Measurements from ENCODE around the gene SUGCT.
A peak's percentile ranks its signal among the peaks of the same experiment; 100 is the strongest.

The SUGCT gene

GRCh38 chr7:40234666-40235065, 99.9 kb downstream of the SUGCT start:
- Histone ChIP-seq H3K27ac (replicated peaks) (no peak overlapping the region), H3K27me3 (ENCODE audit: insufficient read depth, poor library complexity, severe bottlenecking) (no peaks in the 10 kb centered on the region), H3K4me3 (replicated peaks; ENCODE audit: insufficient read depth, low read length) (no peak overlapping the region)
- no peak for DNase-seq (ENCODE audit: low read depth in 1 of 2, low spot score in 1 of 2)
- TF ChIP-seq POLR2AphosphoS5 (IDR thresholded peaks at IDR 0.05; ENCODE audit: low read depth) (no peak), REST (IDR thresholded peaks at IDR 0.05; ENCODE audit: insufficient replicate concordance, low read depth) (no peak), CTCF (IDR thresholded peaks at IDR 0.05; ENCODE audit: insufficient read depth, low read length) (no peak), GABPA (IDR thresholded peaks at IDR 0.05; ENCODE audit: low read depth) (no peak), SPI1 (IDR thresholded peaks at IDR 0.05; ENCODE audit: borderline replicate concordance, low read depth) (no peak)

GRCh38 chr7:40237731-40238130, 102.9 kb downstream of the SUGCT start:
- Histone ChIP-seq H3K27me3 (ENCODE audit: insufficient read depth, poor library complexity, severe bottlenecking) (no peaks in the 10 kb centered on the region), H3K27ac (replicated peaks) (no peak overlapping the region), H3K4me3 (replicated peaks; ENCODE audit: insufficient read depth, low read length) (no peak overlapping the region)
- no peak for DNase-seq (ENCODE audit: low read depth in 1 of 2, low spot score in 1 of 2)
- TF ChIP-seq SPI1 (IDR thresholded peaks at IDR 0.05; ENCODE audit: borderline replicate concordance, low read depth) (peak; percentile 59), GABPA (IDR thresholded peaks at IDR 0.05; ENCODE audit: low read depth) (no peak)

GRCh38 chr7:40239755-40240303, 105.0 kb downstream of the SUGCT start:
- DNase-seq (ENCODE audit: low read depth in 1 of 2, low spot score in 1 of 2), result no peak
- TF ChIP-seq GABPA (IDR thresholded peaks at IDR 0.05; ENCODE audit: low read depth) (no peak), CTCF (IDR thresholded peaks at IDR 0.05; ENCODE audit: insufficient read depth, low read length) (no peak)

GRCh38 chr7:40243076-40243475, 108.3 kb downstream of the SUGCT start:
- DNase-seq (ENCODE audit: low read depth in 1 of 2, low spot score in 1 of 2), result no peak
- no peak for TF ChIP-seq GABPA (IDR thresholded peaks at IDR 0.05; ENCODE audit: low read depth)
- no peak for TF ChIP-seq CTCF (IDR thresholded peaks at IDR 0.05; ENCODE audit: insufficient read depth, low read length)
- no peak for TF ChIP-seq SPI1 (IDR thresholded peaks at IDR 0.05; ENCODE audit: borderline replicate concordance, low read depth)
- no peak for TF ChIP-seq POLR2AphosphoS5 (IDR thresholded peaks at IDR 0.05; ENCODE audit: low read depth)
- Histone ChIP-seq H3K27me3 (ENCODE audit: insufficient read depth, poor library complexity, severe bottlenecking) (no peaks in the 10 kb centered on the region), H3K27ac (replicated peaks) (no peak overlapping the region), H3K4me3 (replicated peaks; ENCODE audit: insufficient read depth, low read length) (no peak overlapping the region)

More at GRCh38 chr7:40239755-40240303, 105.0 kb downstream of the SUGCT start:
- Histone ChIP-seq H3K27me3 (ENCODE audit: insufficient read depth, poor library complexity, severe bottlenecking) (no peaks in the 10 kb centered on the region), H3K4me3 (replicated peaks; ENCODE audit: insufficient read depth, low read length) (no peak overlapping the region), H3K27ac (replicated peaks) (no peak overlapping the region)

- DNase-seq (ENCODE audit: low read depth in 1 of 2, low spot score in 1 of 2), result no peak
- TF ChIP-seq CTCF (IDR thresholded peaks at IDR 0.05; ENCODE audit: insufficient read depth, low read length), result no peak
- TF ChIP-seq SPI1 (IDR thresholded peaks at IDR 0.05; ENCODE audit: borderline replicate concordance, low read depth), result no peak
- no peak for TF ChIP-seq POLR2AphosphoS5 (IDR thresholded peaks at IDR 0.05; ENCODE audit: low read depth)
- no peak for TF ChIP-seq REST (IDR thresholded peaks at IDR 0.05; ENCODE audit: insufficient replicate concordance, low read depth)
- TF ChIP-seq GABPA (IDR thresholded peaks at IDR 0.05; ENCODE audit: low read depth), result no peak
- H3K27me3 ChIP-seq (ENCODE audit: insufficient read depth, poor library complexity, severe bottlenecking), result no peaks in the 10 kb centered on the region
- H3K27ac ChIP-seq (replicated peaks), result no peak overlapping the region
- no peak overlapping the region for H3K4me3 ChIP-seq (replicated peaks; ENCODE audit: insufficient read depth, low read length)
Observed at GRCh38 chr7:40244226-40244625, 109.4 kb downstream of the SUGCT start.
